Measurements from ENCODE around the gene PPCDC.

The PPCDC gene

DNA sequence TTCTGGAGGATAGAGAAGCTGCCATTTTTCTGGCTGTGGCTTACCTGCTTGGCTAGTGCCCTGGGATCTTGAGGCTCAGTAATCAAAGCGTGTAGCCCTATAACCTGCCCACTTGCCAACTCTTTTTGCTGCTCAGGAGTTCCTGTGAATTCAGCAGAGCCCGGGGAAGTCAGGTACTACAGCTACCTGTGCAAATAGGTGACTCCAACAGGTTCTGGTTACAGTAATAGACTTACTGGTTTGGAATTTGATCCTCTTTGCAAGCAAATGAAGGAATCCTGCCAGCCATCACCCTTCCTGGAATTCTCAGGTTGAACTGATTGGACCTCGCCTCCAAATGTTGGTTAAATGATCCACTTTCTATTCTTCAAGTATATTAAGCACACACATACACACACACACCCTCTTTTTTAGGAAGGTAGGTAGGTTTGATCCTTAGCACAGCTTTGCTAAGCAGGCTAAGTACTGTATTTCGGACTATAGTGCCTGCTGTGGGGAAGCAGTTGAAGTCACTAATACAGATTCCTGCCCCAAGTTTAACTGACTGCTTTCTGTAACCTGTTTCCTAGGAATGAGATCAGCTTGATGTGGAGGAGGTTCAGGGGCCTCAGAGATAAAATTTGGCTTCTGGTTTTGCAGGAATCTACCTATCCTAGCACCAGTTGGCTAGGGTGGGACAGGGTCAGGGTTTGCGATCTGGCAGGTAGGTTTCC, 2.3 kb downstream of the PPCDC start:
- Histone ChIP-seq H3K9ac (ENCODE audit: low read depth, low read length) (no peak overlapping the region), H3K36me3 (ENCODE audit: insufficient read depth, low read length) (no peaks in the 10 kb centered on the region), H3K9me3 (ENCODE audit: control insufficient read depth, insufficient read depth, low read length) (no peaks in the 10 kb centered on the region), H3K4me1 (ENCODE audit: insufficient read depth, low read length) (peaks cover 12% of the 10 kb centered on the region; the same call in 1 of the 2 replicates)

DNA sequence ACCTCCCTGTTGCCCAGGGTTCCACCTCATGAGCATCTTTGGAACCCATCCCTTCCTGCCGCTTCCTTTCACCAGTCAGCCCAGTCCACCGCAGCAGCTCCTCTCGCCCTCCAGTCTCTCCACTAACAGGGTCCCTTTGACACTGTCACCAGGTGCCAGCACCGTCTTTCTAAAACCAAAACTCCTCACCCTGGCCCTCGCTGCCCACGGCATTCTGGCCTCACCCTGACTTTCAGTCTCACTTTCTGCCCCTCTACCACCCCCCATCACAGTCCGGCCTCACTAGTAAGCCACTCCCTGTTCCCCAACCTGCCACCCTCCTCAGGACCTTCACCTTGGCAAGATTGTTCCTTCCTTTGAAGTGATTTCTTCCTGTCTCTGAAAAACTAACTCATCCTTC, 4.2 kb downstream of the PPCDC start:
- Histone ChIP-seq H3K4me1 (ENCODE audit: insufficient read depth, low read length) (peaks cover 22% of the 10 kb centered on the region; the same call in 1 of the 2 replicates), H3K36me3 (ENCODE audit: insufficient read depth, low read length) (0 out of 2 replicates have a peak, but pooled peaks cover 2% of the 10 kb centered on the region), H3K9ac (ENCODE audit: low read depth, low read length) (no peak overlapping the region), H3K9me3 (ENCODE audit: control insufficient read depth, insufficient read depth, low read length) (no peaks in the 10 kb centered on the region)

DNA sequence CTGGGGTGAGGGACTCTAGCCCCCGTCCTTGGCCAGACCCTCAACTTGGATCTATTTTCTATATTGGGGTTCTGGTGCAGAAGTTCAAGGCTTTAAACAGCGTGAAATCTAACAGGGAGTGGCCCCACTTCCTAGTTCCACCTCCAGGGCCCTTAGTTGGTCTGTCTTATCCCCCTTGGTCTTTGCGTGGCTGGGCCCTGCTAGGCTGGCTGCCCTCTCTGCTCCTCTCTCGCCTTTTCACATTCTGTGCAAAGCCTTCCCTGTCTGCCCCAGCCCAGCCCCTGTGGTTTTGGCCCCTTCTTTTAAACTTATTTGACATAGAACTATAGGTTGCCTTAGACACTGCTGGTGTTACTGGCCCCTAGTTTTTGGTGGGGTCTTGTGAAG, 5.6 kb downstream of the PPCDC start:
- peaks cover 22% of the 10 kb centered on the region; the same call in 1 of the 2 replicates for H3K4me1 ChIP-seq (ENCODE audit: insufficient read depth, low read length)
- H3K9ac ChIP-seq (ENCODE audit: low read depth, low read length), result no peak overlapping the region
- no peaks in the 10 kb centered on the region for H3K9me3 ChIP-seq (ENCODE audit: control insufficient read depth, insufficient read depth, low read length)
- H3K36me3 ChIP-seq (ENCODE audit: insufficient read depth, low read length), result 0 out of 2 replicates have a peak, but pooled peaks cover 2% of the 10 kb centered on the region

DNA sequence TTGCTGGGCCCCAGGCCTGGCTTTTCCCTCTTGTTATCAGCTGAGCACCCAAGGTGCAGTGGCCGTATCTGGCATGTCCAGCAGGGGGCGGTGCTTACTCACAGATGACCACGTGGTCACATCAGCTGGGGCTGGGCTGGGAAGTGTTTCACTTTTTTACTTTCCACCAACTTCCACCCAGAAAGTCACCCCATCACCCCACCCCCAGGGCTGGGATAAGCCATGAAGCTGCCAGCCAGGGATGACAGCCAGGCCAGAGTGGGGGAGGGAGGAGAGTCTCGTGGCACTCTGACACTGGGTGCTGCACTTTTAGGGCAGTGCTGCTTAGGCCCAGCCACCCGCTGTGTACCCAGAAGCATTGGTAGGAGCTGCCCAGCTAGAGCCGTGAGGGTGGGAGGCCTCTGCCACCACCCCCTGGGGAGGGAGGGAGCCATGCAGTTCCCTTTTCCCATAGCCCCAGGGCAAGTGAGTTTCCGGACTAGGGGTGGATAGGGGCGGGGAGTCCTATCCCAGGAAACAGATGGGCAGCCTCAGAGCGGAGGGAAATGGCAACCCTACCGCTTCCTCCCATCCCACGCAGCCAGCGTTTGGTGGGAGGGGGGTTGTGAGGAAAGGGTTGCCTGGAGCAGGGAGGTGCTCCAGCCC, 6.1 kb downstream of the PPCDC start:
- H3K36me3 ChIP-seq (ENCODE audit: insufficient read depth, low read length), result 0 out of 2 replicates have a peak, but pooled peaks cover 2% of the 10 kb centered on the region
- H3K9me3 ChIP-seq (ENCODE audit: control insufficient read depth, insufficient read depth, low read length), result no peaks in the 10 kb centered on the region
- H3K9ac ChIP-seq (ENCODE audit: low read depth, low read length), result no peak overlapping the region
- peaks cover 22% of the 10 kb centered on the region; the same call in 1 of the 2 replicates for H3K4me1 ChIP-seq (ENCODE audit: insufficient read depth, low read length)

DNA sequence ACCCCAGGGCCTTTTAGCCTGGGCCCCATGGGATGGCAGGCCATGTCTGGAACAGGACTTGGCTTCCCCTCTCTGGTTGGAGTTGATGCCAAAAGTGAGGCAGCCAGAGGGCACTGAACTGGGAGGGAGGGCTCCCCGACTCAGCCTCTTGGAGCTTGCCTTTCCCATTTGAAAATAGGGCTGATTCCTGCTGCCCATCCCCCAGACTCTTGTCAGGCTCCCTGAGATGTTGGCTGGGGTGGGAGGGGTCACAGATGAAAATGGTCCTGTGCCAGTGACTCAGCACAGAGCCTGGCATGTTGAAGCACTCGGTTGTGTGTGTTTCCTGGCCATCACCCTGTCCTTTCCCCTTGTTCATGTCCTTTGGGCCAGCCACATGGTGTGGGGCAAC, 6.6 kb downstream of the PPCDC start:
- 0 out of 2 replicates have a peak, but pooled peaks cover 2% of the 10 kb centered on the region for H3K36me3 ChIP-seq (ENCODE audit: insufficient read depth, low read length)
- H3K9ac ChIP-seq (ENCODE audit: low read depth, low read length), result no peak overlapping the region
- no peaks in the 10 kb centered on the region for H3K9me3 ChIP-seq (ENCODE audit: control insufficient read depth, insufficient read depth, low read length)
- peaks cover 22% of the 10 kb centered on the region; the same call in 1 of the 2 replicates for H3K4me1 ChIP-seq (ENCODE audit: insufficient read depth, low read length)

DNA sequence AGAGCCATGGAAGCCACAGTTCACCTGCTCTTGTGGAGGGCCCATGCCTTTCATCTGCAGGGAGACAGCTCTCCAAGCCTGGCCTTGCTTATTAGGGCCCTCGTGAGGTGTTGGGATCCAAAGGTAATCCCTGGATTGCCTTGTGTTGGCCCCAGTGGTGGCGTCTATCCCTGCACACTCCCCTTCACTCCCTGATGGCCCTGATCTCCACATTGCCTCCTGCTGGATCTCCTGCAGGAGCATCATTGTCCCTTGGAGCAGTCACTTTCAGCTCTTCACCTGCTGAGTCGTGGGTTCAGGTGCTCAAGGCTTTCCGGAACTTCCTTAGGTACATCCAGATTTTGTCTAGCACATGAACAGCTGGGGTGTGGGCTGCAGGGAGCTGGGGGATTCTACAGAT, 7.0 kb downstream of the PPCDC start:
- H3K9me3 ChIP-seq (ENCODE audit: control insufficient read depth, insufficient read depth, low read length), result no peaks in the 10 kb centered on the region
- 0 out of 2 replicates have a peak, but pooled peaks cover 2% of the 10 kb centered on the region for H3K36me3 ChIP-seq (ENCODE audit: insufficient read depth, low read length)
- H3K9ac ChIP-seq (ENCODE audit: low read depth, low read length), result no peak overlapping the region
- H3K4me1 ChIP-seq (ENCODE audit: insufficient read depth, low read length), result peaks cover 22% of the 10 kb centered on the region; the same call in 1 of the 2 replicates

DNA sequence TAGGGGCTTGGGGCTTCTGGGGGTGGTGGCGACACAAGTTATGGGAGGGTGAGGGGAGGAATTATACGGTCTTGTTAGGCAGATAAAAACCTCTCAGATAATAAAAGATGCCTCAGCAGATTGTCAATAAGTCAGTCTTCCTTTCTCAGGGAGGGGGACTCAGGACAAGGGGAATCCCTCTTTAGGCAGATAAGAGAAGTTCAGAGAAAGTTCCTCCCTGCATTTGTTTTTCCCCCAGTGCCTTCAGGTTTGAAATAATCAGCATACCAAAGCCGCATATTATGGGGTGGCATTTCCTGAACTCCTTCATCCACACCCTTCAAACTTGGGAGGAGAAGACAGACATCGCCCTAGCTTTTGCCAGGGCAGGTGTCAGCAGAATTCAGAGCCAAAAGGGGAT, 8.5 kb downstream of the PPCDC start:
- H3K9ac ChIP-seq (ENCODE audit: low read depth, low read length), result no peak overlapping the region
- H3K4me1 ChIP-seq (ENCODE audit: insufficient read depth, low read length), result peaks cover 22% of the 10 kb centered on the region; the same call in 1 of the 2 replicates
- 0 out of 2 replicates have a peak, but pooled peaks cover 2% of the 10 kb centered on the region for H3K36me3 ChIP-seq (ENCODE audit: insufficient read depth, low read length)
- no peaks in the 10 kb centered on the region for H3K9me3 ChIP-seq (ENCODE audit: control insufficient read depth, insufficient read depth, low read length)

DNA sequence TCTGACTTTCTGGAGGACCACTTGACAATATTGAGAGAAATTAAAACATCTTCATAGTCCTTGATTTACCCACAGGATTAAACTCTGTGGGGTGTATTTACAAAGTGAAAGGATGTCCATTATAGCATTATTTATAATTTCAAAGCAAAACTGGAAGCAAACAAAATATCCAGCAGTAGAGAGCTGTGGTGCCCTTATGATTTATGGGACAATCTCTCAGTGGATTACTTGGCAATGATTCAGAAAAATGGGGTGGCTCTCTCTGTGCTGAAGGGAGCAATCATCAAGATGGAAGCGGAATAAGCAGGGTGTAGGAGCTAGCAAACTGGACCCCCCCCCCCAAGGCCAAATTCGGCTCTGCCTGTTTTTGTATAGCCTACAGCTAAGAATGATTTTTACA, 9.0 kb downstream of the PPCDC start:
- Histone ChIP-seq H3K9me3 (ENCODE audit: control insufficient read depth, insufficient read depth, low read length) (no peaks in the 10 kb centered on the region), H3K36me3 (ENCODE audit: insufficient read depth, low read length) (0 out of 2 replicates have a peak, but pooled peaks cover 2% of the 10 kb centered on the region), H3K9ac (ENCODE audit: low read depth, low read length) (no peak overlapping the region), H3K4me1 (ENCODE audit: insufficient read depth, low read length) (peaks cover 22% of the 10 kb centered on the region; the same call in 1 of the 2 replicates)

DNA sequence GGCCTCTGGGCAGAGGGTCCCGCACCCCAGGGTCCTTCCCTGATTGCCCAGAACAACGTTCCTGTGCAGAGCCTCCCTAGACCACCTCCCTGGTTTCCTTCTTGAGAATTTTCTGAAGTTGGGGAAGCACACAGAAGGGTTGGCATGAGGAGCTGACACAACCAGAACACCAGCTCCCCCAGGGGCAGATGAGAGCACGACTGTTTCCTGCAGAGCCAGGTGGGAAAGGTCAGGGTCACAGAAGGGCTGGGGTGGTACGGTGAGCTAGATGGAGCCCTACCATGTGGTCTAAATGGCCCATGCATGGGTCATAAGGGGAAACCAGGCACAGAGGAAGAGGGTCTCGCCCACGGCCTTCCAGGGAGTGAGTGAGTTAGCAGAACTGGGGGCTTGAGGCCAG, 10.4 kb downstream of the PPCDC start:
- peaks cover 18% of the 10 kb centered on the region; the same call in 1 of the 2 replicates for H3K4me1 ChIP-seq (ENCODE audit: insufficient read depth, low read length)

DNA sequence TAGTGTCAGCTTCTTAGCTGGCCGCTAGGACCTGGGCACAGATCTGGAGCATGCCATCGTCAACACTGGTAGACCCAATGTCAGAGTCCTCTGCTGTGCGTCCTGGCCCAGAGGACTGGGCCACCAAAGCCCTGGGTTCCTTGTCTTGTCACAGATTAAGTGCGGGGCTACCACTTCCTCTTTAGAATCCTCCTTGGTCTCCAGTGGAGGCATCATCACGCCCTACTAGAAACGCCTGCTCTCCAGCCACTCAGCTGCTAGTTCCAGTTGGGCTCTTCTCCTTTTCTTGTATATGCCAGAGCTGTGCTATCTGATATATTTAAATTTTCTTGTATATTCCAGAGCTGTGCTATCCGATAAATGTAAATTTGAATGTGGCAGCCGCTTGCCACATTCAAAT, 11.2 kb downstream of the PPCDC start:
- Histone ChIP-seq H3K36me3 (ENCODE audit: insufficient read depth, low read length) (0 out of 2 replicates have a peak, but pooled peaks cover 2% of the 10 kb centered on the region), H3K4me1 (ENCODE audit: insufficient read depth, low read length) (peaks cover 16% of the 10 kb centered on the region; the same call in 1 of the 2 replicates), H3K9me3 (ENCODE audit: control insufficient read depth, insufficient read depth, low read length) (no peaks in the 10 kb centered on the region), H3K9ac (ENCODE audit: low read depth, low read length) (no peak overlapping the region)

More for the DNA sequence above, 10.4 kb downstream of the PPCDC start:
- Histone ChIP-seq H3K9ac (ENCODE audit: low read depth, low read length) (no peak overlapping the region), H3K9me3 (ENCODE audit: control insufficient read depth, insufficient read depth, low read length) (no peaks in the 10 kb centered on the region), H3K36me3 (ENCODE audit: insufficient read depth, low read length) (0 out of 2 replicates have a peak, but pooled peaks cover 2% of the 10 kb centered on the region)

DNA sequence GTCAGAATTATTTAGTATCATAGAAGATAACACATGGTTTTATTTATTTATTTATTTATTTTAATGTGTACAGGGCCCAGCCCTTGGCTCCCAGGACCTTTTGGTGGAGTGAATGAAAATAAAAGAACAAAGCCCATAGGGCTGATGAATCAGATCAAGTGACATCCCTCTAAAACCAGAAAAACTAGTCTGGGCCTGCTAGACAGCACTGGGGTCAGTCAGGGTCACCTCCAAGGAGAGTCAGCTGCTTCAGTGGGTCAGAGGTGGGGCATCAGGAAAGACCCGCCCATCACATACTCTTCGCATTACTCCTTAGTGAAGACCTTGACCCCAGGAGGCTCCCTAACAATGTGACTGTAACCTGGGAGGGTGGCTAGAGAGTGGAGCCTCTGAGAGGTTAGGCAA, 12.8 kb downstream of the PPCDC start:
- H3K4me1 ChIP-seq (ENCODE audit: insufficient read depth, low read length), result peaks cover 10% of the 10 kb centered on the region; the same call in 1 of the 2 replicates
- H3K36me3 ChIP-seq (ENCODE audit: insufficient read depth, low read length), result 0 out of 2 replicates have a peak, but pooled peaks cover 2% of the 10 kb centered on the region
- H3K9me3 ChIP-seq (ENCODE audit: control insufficient read depth, insufficient read depth, low read length), result no peaks in the 10 kb centered on the region
- H3K9ac ChIP-seq (ENCODE audit: low read depth, low read length), result no peak overlapping the region

DNA sequence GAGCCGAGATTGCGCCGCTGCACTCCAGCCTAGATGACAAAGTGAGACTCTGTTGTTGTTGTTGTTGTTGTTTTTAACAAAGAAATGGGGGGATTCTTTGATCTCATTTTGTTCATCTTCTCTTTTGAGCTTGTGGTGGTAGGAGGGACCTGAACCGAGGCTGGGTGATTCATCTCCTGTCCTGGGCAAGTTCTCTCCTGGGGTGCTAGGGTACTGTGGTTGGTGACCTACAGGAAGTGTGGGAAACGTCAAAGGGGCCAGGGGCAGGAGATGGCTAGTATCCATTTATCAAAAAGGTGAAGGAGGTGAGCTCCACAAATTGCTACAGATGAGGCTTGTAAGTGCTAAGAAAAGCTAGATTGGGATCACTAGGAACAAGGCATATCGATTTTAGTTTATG, 14.3 kb downstream of the PPCDC start:
- Histone ChIP-seq H3K4me1 (ENCODE audit: insufficient read depth, low read length) (peaks cover 2% of the 10 kb centered on the region; the same call in 1 of the 2 replicates), H3K9me3 (ENCODE audit: control insufficient read depth, insufficient read depth, low read length) (no peaks in the 10 kb centered on the region), H3K36me3 (ENCODE audit: insufficient read depth, low read length) (no peaks in the 10 kb centered on the region), H3K9ac (ENCODE audit: low read depth, low read length) (no peak overlapping the region)

DNA sequence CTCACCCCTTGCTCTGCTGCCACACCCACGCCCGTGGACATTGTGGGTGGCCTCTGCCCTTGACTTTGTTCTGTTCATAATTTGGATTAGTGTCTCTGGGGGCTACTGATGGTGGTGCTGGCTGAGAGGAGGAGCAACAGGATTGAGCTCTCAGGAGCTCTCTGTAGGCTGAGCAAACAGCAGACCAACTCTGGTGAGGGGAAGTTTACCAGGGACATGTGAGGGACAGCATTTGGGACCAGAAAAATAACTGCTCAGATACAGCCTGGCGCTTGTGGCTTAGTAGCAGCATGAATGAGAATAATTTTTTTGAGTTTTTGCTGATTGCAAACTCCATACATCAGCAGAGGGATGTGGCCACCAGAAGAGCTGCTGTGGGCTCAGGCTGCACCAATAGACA, 14.8 kb downstream of the PPCDC start:
- Histone ChIP-seq H3K9ac (ENCODE audit: low read depth, low read length) (no peak overlapping the region), H3K4me1 (ENCODE audit: insufficient read depth, low read length) (peaks cover 3% of the 10 kb centered on the region; the same call in 1 of the 2 replicates), H3K36me3 (ENCODE audit: insufficient read depth, low read length) (no peaks in the 10 kb centered on the region), H3K9me3 (ENCODE audit: control insufficient read depth, insufficient read depth, low read length) (no peaks in the 10 kb centered on the region)

DNA sequence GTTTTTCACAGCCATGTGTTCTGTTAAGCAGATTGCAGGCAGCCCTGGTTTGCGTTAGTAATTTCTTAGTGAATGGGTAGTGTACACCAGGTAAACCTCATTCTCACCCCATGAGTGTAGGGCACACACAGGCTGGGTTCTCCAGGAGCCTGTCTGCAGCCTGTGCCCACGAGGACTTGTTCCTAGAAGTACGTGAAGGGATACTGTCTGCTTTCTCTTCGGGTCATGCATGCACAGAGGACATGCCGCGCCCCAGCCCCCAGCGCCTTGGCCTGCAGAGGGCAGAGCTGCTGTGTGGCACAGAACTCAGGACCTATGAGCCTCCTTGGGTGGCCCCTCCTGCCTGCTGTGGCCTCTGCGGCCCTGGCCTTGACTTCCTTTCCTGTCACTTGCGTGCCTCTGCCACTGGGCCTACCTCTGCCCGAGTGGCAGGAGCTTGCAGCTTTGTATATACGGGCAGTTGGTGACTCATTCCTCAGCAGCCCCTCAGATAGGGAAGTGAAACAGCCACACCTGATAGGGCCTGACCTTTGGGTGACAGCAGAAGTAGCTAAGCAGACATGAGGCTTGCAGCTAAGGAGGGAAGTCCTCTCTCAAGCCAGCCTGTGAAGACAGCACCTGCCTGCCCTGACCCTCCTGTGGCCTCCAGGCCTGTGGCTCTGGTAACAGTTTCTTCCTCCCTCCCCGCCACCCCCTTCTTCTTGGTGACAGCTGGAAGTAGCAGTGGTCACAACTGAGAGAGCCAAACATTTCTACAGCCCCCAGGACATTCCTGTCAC, 19.5 kb downstream of the PPCDC start:
- Histone ChIP-seq H3K36me3 (ENCODE audit: insufficient read depth, low read length) (no peaks in the 10 kb centered on the region), H3K4me1 (ENCODE audit: insufficient read depth, low read length) (peaks cover 20% of the 10 kb centered on the region), H3K9me3 (ENCODE audit: control insufficient read depth, insufficient read depth, low read length) (no peaks in the 10 kb centered on the region), H3K9ac (ENCODE audit: low read depth, low read length) (no peak overlapping the region)

Measured in ES-I3 (cell line).